ENCODE measurements around the gene ZNF268. TPM values are rescaled to one million over a fixed set of nuclear protein-coding genes. Genes with fewer than 3 reads are reported as not detected.

Gene ZNF268
- total RNA-seq, 1 experiment from 2014 or later = 12.2 TPM

DNA sequence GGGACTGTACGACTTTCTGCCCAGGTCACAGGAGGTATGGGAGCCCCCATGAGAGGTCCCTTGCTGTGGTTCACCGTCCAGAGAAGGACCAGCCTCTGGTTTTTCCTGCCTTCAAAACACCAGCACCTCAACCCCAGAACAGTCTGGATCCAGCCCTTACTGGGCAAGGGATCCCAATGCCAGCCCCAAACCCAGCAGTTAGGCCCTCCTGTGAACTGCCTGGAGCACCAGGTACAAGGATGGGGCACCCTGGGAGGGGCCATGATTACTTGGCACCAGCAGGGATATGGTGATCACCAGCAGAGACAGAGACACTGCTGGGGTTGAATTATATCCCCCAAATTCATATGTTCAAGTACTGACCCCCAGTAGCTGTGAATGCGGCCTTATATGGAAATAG is 34.4 kb downstream of the ZNF268 start:
- Histone ChIP-seq H3K36me3 (ENCODE audit: control insufficient read depth in 1 of 2, insufficient read depth in 2 of 2, low read length in 2 of 2) (no peaks in the 10 kb centered on the region), H3K4me1 (ENCODE audit: control insufficient read depth in 1 of 2, insufficient read depth in 2 of 2, low read length in 2 of 2) (no peaks in the 10 kb centered on the region), H2AFZ (ENCODE audit: low read depth, low read length, poor library complexity, severe bottlenecking) (no peak overlapping the region), H3K4me2 (ENCODE audit: low read length) (no peak overlapping the region), H3K27me3 (ENCODE audit: insufficient read depth, low read length) (no peaks in the 10 kb centered on the region), H3K79me2 (ENCODE audit: insufficient read depth, low read length) (no peaks in the 10 kb centered on the region), H3K4me3 (replicated peaks in 1 of 2; ENCODE audit: low read depth in 1 of 2, low read length in 2 of 2) (no peak overlapping the region), H3K27ac (ENCODE audit: low read depth, low read length) (no peak overlapping the region), H4K20me1 (ENCODE audit: insufficient read depth) (no peaks in the 10 kb centered on the region), H3K9me3 (ENCODE audit: control insufficient read depth in 1 of 2, insufficient read depth in 1 of 2, low read depth in 1 of 2, low read length in 2 of 2) (peaks cover 2 to 5% of the 10 kb centered on the region in 2 experiments; a peak in 2 of 4 replicates), H3K9ac (ENCODE audit: low read length) (no peak overlapping the region), H3K9me2 (ENCODE audit: insufficient read depth) (no peaks in the 10 kb centered on the region)
- RAD21 ChIA-PET (ENCODE audit: low non-redundant PET in 1 of 2, low total read pairs in 2 of 2, uncharacterized antibody in 2 of 2, unreplicated experiment in 2 of 2) = no interaction called here
- BruUV-seq (replicated peaks) = no TSS peak
- ATAC-seq (no peak), DNase-seq (ENCODE audit: low read depth, low spot score) (no peak)
- POLR2A ChIA-PET = no interaction called here
- CTCF ChIA-PET = no interaction called here
- TF ChIP-seq, protein P1, sequence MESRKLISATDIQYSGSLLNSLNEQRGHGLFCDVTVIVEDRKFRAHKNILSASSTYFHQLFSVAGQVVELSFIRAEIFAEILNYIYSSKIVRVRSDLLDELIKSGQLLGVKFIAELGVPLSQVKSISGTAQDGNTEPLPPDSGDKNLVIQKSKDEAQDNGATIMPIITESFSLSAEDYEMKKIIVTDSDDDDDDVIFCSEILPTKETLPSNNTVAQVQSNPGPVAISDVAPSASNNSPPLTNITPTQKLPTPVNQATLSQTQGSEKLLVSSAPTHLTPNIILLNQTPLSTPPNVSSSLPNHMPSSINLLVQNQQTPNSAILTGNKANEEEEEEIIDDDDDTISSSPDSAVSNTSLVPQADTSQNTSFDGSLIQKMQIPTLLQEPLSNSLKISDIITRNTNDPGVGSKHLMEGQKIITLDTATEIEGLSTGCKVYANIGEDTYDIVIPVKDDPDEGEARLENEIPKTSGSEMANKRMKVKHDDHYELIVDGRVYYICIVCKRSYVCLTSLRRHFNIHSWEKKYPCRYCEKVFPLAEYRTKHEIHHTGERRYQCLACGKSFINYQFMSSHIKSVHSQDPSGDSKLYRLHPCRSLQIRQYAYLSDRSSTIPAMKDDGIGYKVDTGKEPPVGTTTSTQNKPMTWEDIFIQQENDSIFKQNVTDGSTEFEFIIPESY (IDR thresholded peaks at IDR 0.05; ENCODE audit: extremely low read depth, insufficient replicate concordance, low read length) = no peak
- TF ChIP-seq CEBPB (IDR thresholded peaks at IDR 0.05; ENCODE audit: low read depth) = no peak
- no peak for TF ChIP-seq EZH2phosphoT487 (IDR thresholded peaks at IDR 0.05; ENCODE audit: borderline replicate concordance)
- TF ChIP-seq SIN3A (IDR thresholded peaks at IDR 0.05; ENCODE audit: low read depth) = no peak
- no peak for TF ChIP-seq FOSL1 (IDR thresholded peaks at IDR 0.05; ENCODE audit: low read depth)
- TF ChIP-seq, protein P2, sequence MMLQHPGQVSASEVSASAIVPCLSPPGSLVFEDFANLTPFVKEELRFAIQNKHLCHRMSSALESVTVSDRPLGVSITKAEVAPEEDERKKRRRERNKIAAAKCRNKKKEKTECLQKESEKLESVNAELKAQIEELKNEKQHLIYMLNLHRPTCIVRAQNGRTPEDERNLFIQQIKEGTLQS (IDR thresholded peaks at IDR 0.05) = no peak
- intact Hi-C loops (cut with micrococcal nuclease) = no loop called here

DNA sequence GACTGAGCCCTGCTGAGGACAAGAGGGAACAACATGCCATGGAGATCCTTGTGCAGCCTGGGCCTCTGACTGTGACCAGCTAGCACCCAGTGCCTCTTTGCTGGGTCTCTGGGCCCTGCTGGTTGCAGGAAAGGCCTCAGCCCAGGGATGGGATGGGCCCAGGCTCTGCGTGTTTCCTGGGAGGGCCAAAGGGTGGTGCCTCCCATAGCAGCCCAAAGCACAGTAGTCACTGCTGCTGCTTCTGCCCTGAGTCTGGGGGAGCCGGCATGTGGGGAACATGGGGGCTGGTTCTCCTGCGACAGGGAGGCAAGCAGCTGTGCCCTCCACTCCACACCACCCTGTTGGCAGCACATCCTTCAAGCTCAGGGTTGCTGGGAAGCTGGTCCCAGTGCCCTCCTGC is 35.9 kb downstream of the ZNF268 start:
- H3K9me2 ChIP-seq (ENCODE audit: insufficient read depth) = no peaks in the 10 kb centered on the region
- H3K36me3 ChIP-seq (ENCODE audit: control insufficient read depth in 1 of 2, insufficient read depth in 2 of 2, low read length in 2 of 2) = no peaks in the 10 kb centered on the region
- TF ChIP-seq CBX3 (IDR thresholded peaks at IDR 0.05; ENCODE audit: low read depth) = no peak
- TF ChIP-seq FOSL1 (IDR thresholded peaks at IDR 0.05; ENCODE audit: low read depth) = no peak
- TF ChIP-seq TCF7L2 (IDR thresholded peaks at IDR 0.05; ENCODE audit: borderline replicate concordance, extremely low read depth, insufficient read depth, insufficient read length) = no peak
- TF ChIP-seq YY1 (IDR thresholded peaks at IDR 0.05; ENCODE audit: extremely low read depth, insufficient replicate concordance, low read depth, low read length) = no peak
- TF ChIP-seq SIN3A (IDR thresholded peaks at IDR 0.05; ENCODE audit: low read depth) = no peak
- TF ChIP-seq, protein P1 (IDR thresholded peaks at IDR 0.05; ENCODE audit: extremely low read depth, insufficient replicate concordance, low read length) = no peak
- TF ChIP-seq EGR1 (IDR thresholded peaks at IDR 0.05; ENCODE audit: low read depth) = no peak
- no peak for TF ChIP-seq POLR2AphosphoS5 (IDR thresholded peaks at IDR 0.05; ENCODE audit: low read depth, low read length)
- ChIA-PET POLR2A (no interaction called here), RAD21 (ENCODE audit: low non-redundant PET in 1 of 2, low total read pairs in 2 of 2, uncharacterized antibody in 2 of 2, unreplicated experiment in 2 of 2) (no interaction called here), CTCF (no interaction called here)
- H3K27me3 ChIP-seq (ENCODE audit: insufficient read depth, low read length) = no peaks in the 10 kb centered on the region
- intact Hi-C loops (cut with micrococcal nuclease) = no loop called here
- H4K20me1 ChIP-seq (ENCODE audit: insufficient read depth) = no peaks in the 10 kb centered on the region
- ATAC-seq = no peak
- no peak overlapping the region for H3K27ac ChIP-seq (ENCODE audit: low read depth, low read length)
- no TSS peak for BruUV-seq (replicated peaks)
- H3K4me1 ChIP-seq (ENCODE audit: control insufficient read depth in 1 of 2, insufficient read depth in 2 of 2, low read length in 2 of 2) = no peaks in the 10 kb centered on the region
- no peaks in the 10 kb centered on the region for H3K79me2 ChIP-seq (ENCODE audit: insufficient read depth, low read length)
- H3K9ac ChIP-seq (ENCODE audit: low read length) = no peak overlapping the region
- H3K4me3 ChIP-seq (replicated peaks in 1 of 2; ENCODE audit: low read depth in 1 of 2, low read length in 2 of 2) = no peak overlapping the region
- DNase-seq (ENCODE audit: low read depth, low spot score) = no peak
- H2AFZ ChIP-seq (ENCODE audit: low read depth, low read length, poor library complexity, severe bottlenecking) = no peak overlapping the region
- H3K9me3 ChIP-seq (ENCODE audit: control insufficient read depth in 1 of 2, insufficient read depth in 1 of 2, low read depth in 1 of 2, low read length in 2 of 2) = peaks cover 0 to 3% of the 10 kb centered on the region in 2 experiments; a peak in 2 of 4 replicates
- no peak overlapping the region for H3K4me2 ChIP-seq (ENCODE audit: low read length)

Measured in HCT116 (cell line).